ENCODE results near the gene WFDC8.

Gene WFDC8

DNA sequence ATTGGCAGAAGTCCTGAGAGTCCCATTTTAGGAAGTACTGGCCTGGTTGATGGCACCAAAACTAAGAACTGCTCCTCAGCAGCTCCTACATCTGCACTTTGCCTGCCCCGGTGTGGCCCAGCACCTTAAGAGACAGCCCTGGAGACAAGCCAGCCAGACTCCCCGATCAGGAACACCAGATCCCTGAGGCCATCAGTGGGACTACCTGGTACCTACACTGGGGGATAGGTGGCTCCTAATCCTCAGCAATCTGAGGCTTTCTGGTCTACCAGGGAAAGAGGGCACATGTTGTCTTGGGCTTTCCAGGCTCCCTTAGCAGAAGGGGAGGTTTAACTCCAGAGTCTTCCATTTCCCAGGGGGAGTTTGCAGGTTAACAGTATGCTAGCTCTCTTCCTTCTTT, 39.7 kb downstream of the WFDC8 start, which contains the start of gene WFDC6:
TSS of gene WFDC6 (minus strand) at position 101 of the 400 bp plus-strand sequence. CDS start at position 26, 75 bp downstream.
- no peak for TF ChIP-seq TOX (CRISPR knock-in tag; IDR thresholded peaks at IDR 0.05; ENCODE audit: borderline replicate concordance)
- no peak for TF ChIP-seq ARNTL (CRISPR knock-in tag; IDR thresholded peaks at IDR 0.05; ENCODE audit: borderline replicate concordance, low read depth)
- no peak for TF ChIP-seq ZFP3 (CRISPR knock-in tag; IDR thresholded peaks at IDR 0.05)
- TF ChIP-seq ZC3H10 (CRISPR knock-in tag; IDR thresholded peaks at IDR 0.05), result no peak
- no peak for TF ChIP-seq BACH2 (CRISPR knock-in tag; IDR thresholded peaks at IDR 0.05; ENCODE audit: borderline replicate concordance)
- TF ChIP-seq ISL1 (CRISPR knock-in tag; IDR thresholded peaks at IDR 0.05), result no peak
- no peak for TF ChIP-seq RARB (CRISPR knock-in tag; IDR thresholded peaks at IDR 0.05)
- no peak for TF ChIP-seq SNAI2 (CRISPR knock-in tag; IDR thresholded peaks at IDR 0.05)
- TF ChIP-seq PPARA (CRISPR knock-in tag; IDR thresholded peaks at IDR 0.05; ENCODE audit: borderline replicate concordance), result no peak
- TF ChIP-seq, protein P1, sequence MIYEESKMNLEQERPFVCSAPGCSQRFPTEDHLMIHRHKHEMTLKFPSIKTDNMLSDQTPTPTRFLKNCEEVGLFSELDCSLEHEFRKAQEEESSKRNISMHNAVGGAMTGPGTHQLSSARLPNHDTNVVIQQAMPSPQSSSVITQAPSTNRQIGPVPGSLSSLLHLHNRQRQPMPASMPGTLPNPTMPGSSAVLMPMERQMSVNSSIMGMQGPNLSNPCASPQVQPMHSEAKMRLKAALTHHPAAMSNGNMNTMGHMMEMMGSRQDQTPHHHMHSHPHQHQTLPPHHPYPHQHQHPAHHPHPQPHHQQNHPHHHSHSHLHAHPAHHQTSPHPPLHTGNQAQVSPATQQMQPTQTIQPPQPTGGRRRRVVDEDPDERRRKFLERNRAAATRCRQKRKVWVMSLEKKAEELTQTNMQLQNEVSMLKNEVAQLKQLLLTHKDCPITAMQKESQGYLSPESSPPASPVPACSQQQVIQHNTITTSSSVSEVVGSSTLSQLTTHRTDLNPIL (CRISPR knock-in tag; IDR thresholded peaks at IDR 0.05; ENCODE audit: low read depth), result no peak
- no peak for TF ChIP-seq ZNF8 (CRISPR knock-in tag; IDR thresholded peaks at IDR 0.05)
- TF ChIP-seq, protein P2, sequence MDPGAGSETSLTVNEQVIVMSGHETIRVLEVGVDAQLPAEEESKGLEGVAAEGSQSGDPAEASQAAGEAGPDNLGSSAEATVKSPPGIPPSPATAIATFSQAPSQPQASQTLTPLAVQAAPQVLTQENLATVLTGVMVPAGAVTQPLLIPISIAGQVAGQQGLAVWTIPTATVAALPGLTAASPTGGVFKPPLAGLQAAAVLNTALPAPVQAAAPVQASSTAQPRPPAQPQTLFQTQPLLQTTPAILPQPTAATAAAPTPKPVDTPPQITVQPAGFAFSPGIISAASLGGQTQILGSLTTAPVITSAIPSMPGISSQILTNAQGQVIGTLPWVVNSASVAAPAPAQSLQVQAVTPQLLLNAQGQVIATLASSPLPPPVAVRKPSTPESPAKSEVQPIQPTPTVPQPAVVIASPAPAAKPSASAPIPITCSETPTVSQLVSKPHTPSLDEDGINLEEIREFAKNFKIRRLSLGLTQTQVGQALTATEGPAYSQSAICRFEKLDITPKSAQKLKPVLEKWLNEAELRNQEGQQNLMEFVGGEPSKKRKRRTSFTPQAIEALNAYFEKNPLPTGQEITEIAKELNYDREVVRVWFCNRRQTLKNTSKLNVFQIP (CRISPR knock-in tag; IDR thresholded peaks at IDR 0.05; ENCODE audit: borderline replicate concordance, low read depth), result no peak
- TF ChIP-seq ZFP30 (CRISPR knock-in tag; IDR thresholded peaks at IDR 0.05), result no peak
- no peak for TF ChIP-seq CSDC2 (CRISPR knock-in tag; IDR thresholded peaks at IDR 0.05)
- no peak for TF ChIP-seq ZNF565 (CRISPR knock-in tag; conservative IDR thresholded peaks at IDR 0.05; ENCODE audit: low read depth)
- TF ChIP-seq, protein P3, sequence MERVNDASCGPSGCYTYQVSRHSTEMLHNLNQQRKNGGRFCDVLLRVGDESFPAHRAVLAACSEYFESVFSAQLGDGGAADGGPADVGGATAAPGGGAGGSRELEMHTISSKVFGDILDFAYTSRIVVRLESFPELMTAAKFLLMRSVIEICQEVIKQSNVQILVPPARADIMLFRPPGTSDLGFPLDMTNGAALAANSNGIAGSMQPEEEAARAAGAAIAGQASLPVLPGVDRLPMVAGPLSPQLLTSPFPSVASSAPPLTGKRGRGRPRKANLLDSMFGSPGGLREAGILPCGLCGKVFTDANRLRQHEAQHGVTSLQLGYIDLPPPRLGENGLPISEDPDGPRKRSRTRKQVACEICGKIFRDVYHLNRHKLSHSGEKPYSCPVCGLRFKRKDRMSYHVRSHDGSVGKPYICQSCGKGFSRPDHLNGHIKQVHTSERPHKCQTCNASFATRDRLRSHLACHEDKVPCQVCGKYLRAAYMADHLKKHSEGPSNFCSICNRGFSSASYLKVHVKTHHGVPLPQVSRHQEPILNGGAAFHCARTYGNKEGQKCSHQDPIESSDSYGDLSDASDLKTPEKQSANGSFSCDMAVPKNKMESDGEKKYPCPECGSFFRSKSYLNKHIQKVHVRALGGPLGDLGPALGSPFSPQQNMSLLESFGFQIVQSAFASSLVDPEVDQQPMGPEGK (CRISPR knock-in tag; IDR thresholded peaks at IDR 0.05; ENCODE audit: borderline replicate concordance), result no peak
- no peak for TF ChIP-seq ZNF70 (CRISPR knock-in tag; IDR thresholded peaks at IDR 0.05)
- no peak for ATAC-seq

DNA sequence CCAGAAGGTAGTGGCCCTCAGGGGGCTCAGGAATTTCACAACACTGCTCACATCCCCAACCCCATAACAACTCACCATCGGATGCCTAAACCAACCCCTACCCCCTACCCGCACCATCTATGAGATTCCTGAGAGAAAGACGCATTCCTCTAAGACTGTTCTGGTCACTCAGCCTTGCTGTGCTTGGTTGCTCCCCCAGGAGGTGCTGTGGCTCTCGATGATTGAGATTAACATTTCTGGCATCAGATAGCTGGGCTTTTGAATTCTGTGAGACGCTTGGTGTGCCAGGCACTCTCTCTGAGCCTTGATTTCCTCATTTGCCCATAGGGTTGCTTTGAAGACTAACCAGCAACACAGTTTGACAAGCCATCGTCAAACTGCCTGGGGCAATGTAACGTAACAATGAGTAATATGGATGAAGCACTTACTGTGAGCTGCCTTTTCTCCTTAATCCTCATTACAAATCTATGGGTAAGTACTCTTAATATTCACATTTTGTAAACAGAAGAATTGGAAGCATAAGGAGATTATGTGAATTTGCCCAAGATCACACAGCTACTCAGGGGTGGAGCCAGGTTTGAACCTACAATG, 40.8 kb downstream of the WFDC8 start:
- TF ChIP-seq BACH2 (CRISPR knock-in tag; IDR thresholded peaks at IDR 0.05; ENCODE audit: borderline replicate concordance), result no peak
- no peak for ATAC-seq

DNA sequence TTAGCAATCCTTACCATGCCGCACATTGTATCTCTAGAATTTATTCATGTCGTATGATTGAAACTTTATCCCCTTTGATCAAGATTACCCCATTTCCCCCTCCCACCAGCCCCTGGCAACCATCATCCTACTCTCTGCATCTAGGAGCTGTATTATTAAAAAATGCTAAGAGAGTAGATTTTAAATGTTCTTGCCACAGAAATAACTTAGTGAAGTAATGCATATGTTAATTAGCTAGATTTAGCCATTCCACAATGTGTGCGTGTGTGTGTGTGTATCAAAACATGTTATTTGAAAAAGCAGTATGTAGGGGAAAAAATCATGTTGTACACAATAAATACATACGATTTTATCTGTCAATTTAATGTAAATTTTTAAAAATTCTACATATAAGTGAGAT, 51.8 kb downstream of the WFDC8 start:
- TF ChIP-seq, protein P3 (CRISPR knock-in tag; IDR thresholded peaks at IDR 0.05; ENCODE audit: borderline replicate concordance), result no peak
- TF ChIP-seq, protein P4, sequence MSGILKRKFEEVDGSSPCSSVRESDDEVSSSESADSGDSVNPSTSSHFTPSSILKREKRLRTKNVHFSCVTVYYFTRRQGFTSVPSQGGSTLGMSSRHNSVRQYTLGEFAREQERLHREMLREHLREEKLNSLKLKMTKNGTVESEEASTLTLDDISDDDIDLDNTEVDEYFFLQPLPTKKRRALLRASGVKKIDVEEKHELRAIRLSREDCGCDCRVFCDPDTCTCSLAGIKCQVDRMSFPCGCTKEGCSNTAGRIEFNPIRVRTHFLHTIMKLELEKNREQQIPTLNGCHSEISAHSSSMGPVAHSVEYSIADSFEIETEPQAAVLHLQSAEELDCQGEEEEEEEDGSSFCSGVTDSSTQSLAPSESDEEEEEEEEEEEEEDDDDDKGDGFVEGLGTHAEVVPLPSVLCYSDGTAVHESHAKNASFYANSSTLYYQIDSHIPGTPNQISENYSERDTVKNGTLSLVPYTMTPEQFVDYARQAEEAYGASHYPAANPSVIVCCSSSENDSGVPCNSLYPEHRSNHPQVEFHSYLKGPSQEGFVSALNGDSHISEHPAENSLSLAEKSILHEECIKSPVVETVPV (CRISPR knock-in tag; IDR thresholded peaks at IDR 0.05), result no peak
- TF ChIP-seq TOX (CRISPR knock-in tag; IDR thresholded peaks at IDR 0.05; ENCODE audit: borderline replicate concordance) (no peak), ZNF70 (CRISPR knock-in tag; IDR thresholded peaks at IDR 0.05) (no peak), ARNTL (CRISPR knock-in tag; IDR thresholded peaks at IDR 0.05; ENCODE audit: borderline replicate concordance, low read depth) (no peak), PPARA (CRISPR knock-in tag; IDR thresholded peaks at IDR 0.05; ENCODE audit: borderline replicate concordance) (no peak), SNAI2 (CRISPR knock-in tag; IDR thresholded peaks at IDR 0.05) (no peak), ZFP30 (CRISPR knock-in tag; IDR thresholded peaks at IDR 0.05) (no peak), TCF4 (CRISPR knock-in tag; IDR thresholded peaks at IDR 0.05; ENCODE audit: borderline replicate concordance) (no peak), ZFP3 (CRISPR knock-in tag; IDR thresholded peaks at IDR 0.05) (no peak)
- TF ChIP-seq, protein P5, sequence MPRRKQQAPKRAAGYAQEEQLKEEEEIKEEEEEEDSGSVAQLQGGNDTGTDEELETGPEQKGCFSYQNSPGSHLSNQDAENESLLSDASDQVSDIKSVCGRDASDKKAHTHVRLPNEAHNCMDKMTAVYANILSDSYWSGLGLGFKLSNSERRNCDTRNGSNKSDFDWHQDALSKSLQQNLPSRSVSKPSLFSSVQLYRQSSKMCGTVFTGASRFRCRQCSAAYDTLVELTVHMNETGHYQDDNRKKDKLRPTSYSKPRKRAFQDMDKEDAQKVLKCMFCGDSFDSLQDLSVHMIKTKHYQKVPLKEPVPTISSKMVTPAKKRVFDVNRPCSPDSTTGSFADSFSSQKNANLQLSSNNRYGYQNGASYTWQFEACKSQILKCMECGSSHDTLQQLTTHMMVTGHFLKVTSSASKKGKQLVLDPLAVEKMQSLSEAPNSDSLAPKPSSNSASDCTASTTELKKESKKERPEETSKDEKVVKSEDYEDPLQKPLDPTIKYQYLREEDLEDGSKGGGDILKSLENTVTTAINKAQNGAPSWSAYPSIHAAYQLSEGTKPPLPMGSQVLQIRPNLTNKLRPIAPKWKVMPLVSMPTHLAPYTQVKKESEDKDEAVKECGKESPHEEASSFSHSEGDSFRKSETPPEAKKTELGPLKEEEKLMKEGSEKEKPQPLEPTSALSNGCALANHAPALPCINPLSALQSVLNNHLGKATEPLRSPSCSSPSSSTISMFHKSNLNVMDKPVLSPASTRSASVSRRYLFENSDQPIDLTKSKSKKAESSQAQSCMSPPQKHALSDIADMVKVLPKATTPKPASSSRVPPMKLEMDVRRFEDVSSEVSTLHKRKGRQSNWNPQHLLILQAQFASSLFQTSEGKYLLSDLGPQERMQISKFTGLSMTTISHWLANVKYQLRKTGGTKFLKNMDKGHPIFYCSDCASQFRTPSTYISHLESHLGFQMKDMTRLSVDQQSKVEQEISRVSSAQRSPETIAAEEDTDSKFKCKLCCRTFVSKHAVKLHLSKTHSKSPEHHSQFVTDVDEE (CRISPR knock-in tag; IDR thresholded peaks at IDR 0.05), result no peak
- TF ChIP-seq, protein P2 (CRISPR knock-in tag; IDR thresholded peaks at IDR 0.05; ENCODE audit: borderline replicate concordance, low read depth), result no peak
- TF ChIP-seq, protein P1 (CRISPR knock-in tag; IDR thresholded peaks at IDR 0.05; ENCODE audit: low read depth), result no peak
- ATAC-seq, result no peak
